GM08714 (cell line): ENCODE results near the gene HIP1R.

Experiments
- H3K4me3 ChIP-seq: fragments of 200-500 bp; sonication (Bioruptor generic); 2 replicates; pipeline ENCODE4 v1.5.1; 2014; ENCODE audit warnings: mild to moderate bottlenecking, low read length, inconsistent platforms
- ZNF274 ChIP-seq: IDR thresholded peaks from 2 replicates; pipeline ENCODE4 v1.6.1; 2012; ENCODE audit warnings: mild to moderate bottlenecking, low read depth, low read length

The HIP1R gene

GRCh38 chr12:122848471-122849351 is 13.5 kb downstream of the HIP1R start:
- no peak for TF ChIP-seq ZNF274

GRCh38 chr12:122849352-122850047 is 14.2 kb downstream of the HIP1R start:
- H3K4me3 ChIP-seq, result no peak overlapping the region
- TF ChIP-seq ZNF274, result no peak

More at GRCh38 chr12:122848471-122849351, 13.5 kb downstream of the HIP1R start:
- H3K4me3 ChIP-seq, result no peak overlapping the region

- no peak for TF ChIP-seq ZNF274
- no peak overlapping the region for H3K4me3 ChIP-seq
Observed at GRCh38 chr12:122850048-122850445, 14.8 kb downstream of the HIP1R start.

- no peak for TF ChIP-seq ZNF274
- H3K4me3 ChIP-seq, result no peak overlapping the region
Observed at GRCh38 chr12:122850695-122851350, 15.6 kb downstream of the HIP1R start.

GRCh38 chr12:122851820-122852219 is 16.6 kb downstream of the HIP1R start:
- H3K4me3 ChIP-seq, result no peak overlapping the region
- no peak for TF ChIP-seq ZNF274

- no peak for TF ChIP-seq ZNF274
- H3K4me3 ChIP-seq, result no peak overlapping the region
Observed at GRCh38 chr12:122852336-122853275, 17.3 kb downstream of the HIP1R start.

GRCh38 chr12:122853582-122854245 is 18.5 kb downstream of the HIP1R start:
- TF ChIP-seq ZNF274, result no peak
- no peak overlapping the region for H3K4me3 ChIP-seq

- TF ChIP-seq ZNF274, result no peak
- H3K4me3 ChIP-seq, result no peak overlapping the region
Observed at GRCh38 chr12:122854554-122854953, 19.3 kb downstream of the HIP1R start.

GRCh38 chr12:122855071-122855829 is 20.0 kb downstream of the HIP1R start:
- H3K4me3 ChIP-seq, result no peak overlapping the region
- TF ChIP-seq ZNF274, result no peak

GRCh38 chr12:122855928-122856831 is 20.9 kb downstream of the HIP1R start:
- no peak for TF ChIP-seq ZNF274
- H3K4me3 ChIP-seq, result no peak overlapping the region

- no peak overlapping the region for H3K4me3 ChIP-seq
- no peak for TF ChIP-seq ZNF274
Observed at GRCh38 chr12:122856999-122857671, 21.9 kb downstream of the HIP1R start.
